K562 (cell line): Measurements from ENCODE around the gene CD55. TPM values are rescaled to one million over a fixed set of nuclear protein-coding genes. Genes with fewer than 3 reads are reported as not detected.

Experiments used
- CREB1 ChIP-seq, 2 experiments: sonication (generic) in 1 of 2; formaldehyde crosslinking in 1 of 2; IDR thresholded peaks; 2 replicates each; pipeline versions ENCODE4 v1.6.1 to v1.8.0; 2012 to 2022; ENCODE audit warnings: inconsistent platforms in 1 of 2, mild to moderate bottlenecking in 1 of 2, missing genetic modification reagents in 1 of 2, moderate library complexity in 1 of 2
- CXXC5 ChIP-seq: fragments of 250-450 bp; sonication (Bioruptor Pico); IDR thresholded peaks from 2 replicates; pipeline ENCODE4 v1.8.0; 2022; ENCODE audit warnings: inconsistent platforms, mild to moderate bottlenecking, moderate library complexity
- SAP30 ChIP-seq: fragments of 200-600 bp; sonication (generic); IDR thresholded peaks from 2 replicates; pipeline ENCODE4 v1.6.1; 2012; ENCODE audit warnings: borderline replicate concordance, low read depth, mild to moderate bottlenecking, moderate library complexity, low read length, control low read depth, inconsistent platforms; ENCODE audit not compliant: insufficient read depth, poor library complexity, severe bottlenecking
- TCF7 ChIP-seq: sonication (generic); IDR thresholded peaks from 2 replicates; pipeline ENCODE4 v1.6.1; 2016; ENCODE audit warnings: antibody characterized with exemption, borderline replicate concordance
- ZC3H8 ChIP-seq: fragments of 450-650 bp; IDR thresholded peaks from 2 replicates; pipeline ENCODE4 v1.6.1; 2017
- ZNF197 ChIP-seq: fragments of 200-800 bp; sonication (Bioruptor generic); IDR thresholded peaks from 2 replicates; pipeline ENCODE4 v1.6.1; 2016; ENCODE audit warnings: low read depth, missing genetic modification characterization, missing compliant biosample characterization
- ZNF668 ChIP-seq: fragments of 250-450 bp; sonication (Bioruptor Pico); IDR thresholded peaks from 2 replicates; pipeline ENCODE4 v1.8.0; 2022; ENCODE audit warnings: mild to moderate bottlenecking, inconsistent platforms
- ZNF76 ChIP-seq: fragments of 250-450 bp; sonication (Bioruptor Pico); IDR thresholded peaks from 2 replicates; pipeline ENCODE4 v1.4.0; 2020; ENCODE audit warnings: mild to moderate bottlenecking, moderate library complexity, borderline replicate concordance
- polyA plus RNA-seq, 8 experiments: library from polyadenylated mRNA; depleted of rRNA in 4 of 8; stranded (reverse) in 5 of 8; unstranded in 3 of 8; fragments of >200 nt; fragmentation: Nextera tagmentation in 2 of 8; fragmentation: Illumina TruSeq in 1 of 8; extraction: Ambion mirVana in 2 of 8; extraction: Trizol in 1 of 8; gene quantifications; 2 replicates each; pipeline versions ENCODE4 v1.2.1 to v1.2.3, GENCODE V29; 2011 to 2014; ENCODE audit warnings: inconsistent platforms in 1 of 8, missing spikeins in 1 of 8
- total RNA-seq, 7 experiments: library from RNA; depleted of rRNA in 6 of 7; stranded (reverse); fragments of >200 nt in 6 of 7; fragmentation: Illumina TruSeq in 2 of 7; extraction: Trizol in 2 of 7; gene quantifications; 2 replicates each; pipeline versions ENCODE4 v1.2.1 to v1.2.3, GENCODE V29; 2011 to 2021; ENCODE audit warnings: low replicate concordance in 1 of 7
- TF ChIP-seq, protein P1 (sequence below): sonication (generic); formaldehyde crosslinking; IDR thresholded peaks from 2 replicates; pipeline ENCODE4 v1.4.0; 2020; ENCODE audit warnings: mild to moderate bottlenecking, missing genetic modification reagents
- TF ChIP-seq, protein P2 (sequence below), 2 experiments: fragments of 450-650 bp in 1 of 2; sonication (generic) in 1 of 2; formaldehyde crosslinking in 1 of 2; IDR thresholded peaks in 1 of 2; conservative IDR thresholded peaks in 1 of 2; 2 replicates each; pipeline versions ENCODE4 v1.6.1 to v1.8.1; 2016 to 2023; ENCODE audit warnings: mild to moderate bottlenecking in 2 of 2, moderate library complexity in 2 of 2, inconsistent platforms in 1 of 2, missing genetic modification reagents in 1 of 2
- TF ChIP-seq, protein P3 (sequence below): fragments of 250-450 bp; sonication (Bioruptor Pico); IDR thresholded peaks from 2 replicates; pipeline ENCODE4 v1.4.0; 2020; ENCODE audit warnings: mild to moderate bottlenecking, moderate library complexity
- TF ChIP-seq, protein P4 (sequence below): fragments of 250-450 bp; sonication (Bioruptor Pico); IDR thresholded peaks from 2 replicates; pipeline ENCODE4 v1.5.1; 2021; ENCODE audit warnings: mild to moderate bottlenecking
- TF ChIP-seq, protein P5 (sequence below), 2 experiments: fragments of 450-650 bp; IDR thresholded peaks; 2 replicates each; pipeline ENCODE4 v1.6.1; 2018; ENCODE audit warnings: mild to moderate bottlenecking in 2 of 2, low read depth in 1 of 2; ENCODE audit not compliant: partially characterized antibody in 2 of 2

Gene CD55
- total and polyA plus RNA-seq, 9 of the 15 experiments (the other 6 are each of a cell fraction or from before 2014, with no cell fraction given) = 17.7 to 150 (median 97.0) TPM

DNA sequence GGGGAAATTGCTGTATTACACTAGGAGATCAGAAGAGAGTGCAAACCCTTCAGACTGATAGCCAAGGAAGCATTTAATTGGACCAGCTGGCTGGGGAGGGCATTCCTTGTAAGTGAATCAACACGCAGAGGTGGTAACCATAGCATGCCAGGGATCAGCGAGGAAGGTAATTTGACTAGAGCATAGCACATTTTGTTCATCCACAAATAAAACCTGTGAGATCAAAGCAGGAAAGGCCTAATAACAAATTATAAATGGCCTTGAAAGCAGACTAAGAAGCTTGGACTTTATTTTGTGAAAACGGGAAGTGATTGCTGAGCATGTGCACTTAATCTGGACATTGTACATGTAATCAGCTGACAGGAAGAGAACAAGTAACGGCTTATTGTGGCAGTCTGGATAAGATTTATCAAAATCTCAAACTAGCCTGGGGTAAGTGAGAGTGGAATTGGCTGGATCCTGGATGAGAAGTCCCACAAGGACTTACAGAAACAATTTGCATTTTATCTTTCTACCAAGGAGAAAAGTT is 11.7 kb upstream of the CD55 start (continued):
- TF ChIP-seq, protein P1, sequence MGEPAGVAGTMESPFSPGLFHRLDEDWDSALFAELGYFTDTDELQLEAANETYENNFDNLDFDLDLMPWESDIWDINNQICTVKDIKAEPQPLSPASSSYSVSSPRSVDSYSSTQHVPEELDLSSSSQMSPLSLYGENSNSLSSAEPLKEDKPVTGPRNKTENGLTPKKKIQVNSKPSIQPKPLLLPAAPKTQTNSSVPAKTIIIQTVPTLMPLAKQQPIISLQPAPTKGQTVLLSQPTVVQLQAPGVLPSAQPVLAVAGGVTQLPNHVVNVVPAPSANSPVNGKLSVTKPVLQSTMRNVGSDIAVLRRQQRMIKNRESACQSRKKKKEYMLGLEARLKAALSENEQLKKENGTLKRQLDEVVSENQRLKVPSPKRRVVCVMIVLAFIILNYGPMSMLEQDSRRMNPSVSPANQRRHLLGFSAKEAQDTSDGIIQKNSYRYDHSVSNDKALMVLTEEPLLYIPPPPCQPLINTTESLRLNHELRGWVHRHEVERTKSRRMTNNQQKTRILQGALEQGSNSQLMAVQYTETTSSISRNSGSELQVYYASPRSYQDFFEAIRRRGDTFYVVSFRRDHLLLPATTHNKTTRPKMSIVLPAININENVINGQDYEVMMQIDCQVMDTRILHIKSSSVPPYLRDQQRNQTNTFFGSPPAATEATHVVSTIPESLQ (CRISPR knock-in tag) = no peak
- TF ChIP-seq ZNF197 (CRISPR knock-in tag) (peak; percentile 61; the same call in 1 of the 2 replicates), ZC3H8 (no peak), CREB1 (IDR thresholded peaks at IDR 0.05) (no peak), CREB1 (CRISPR knock-in tag; IDR thresholded peaks at IDR 0.05) (no peak), ZNF668 (CRISPR knock-in tag) (no peak), ZNF76 (CRISPR knock-in tag) (no peak), SAP30 (no peak), CXXC5 (CRISPR knock-in tag) (peak; percentile 70), TCF7 (no peak)
- TF ChIP-seq, protein P2, sequence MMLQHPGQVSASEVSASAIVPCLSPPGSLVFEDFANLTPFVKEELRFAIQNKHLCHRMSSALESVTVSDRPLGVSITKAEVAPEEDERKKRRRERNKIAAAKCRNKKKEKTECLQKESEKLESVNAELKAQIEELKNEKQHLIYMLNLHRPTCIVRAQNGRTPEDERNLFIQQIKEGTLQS (IDR thresholded peaks at IDR 0.05) = peak; percentile 58; the same call in 1 of the 2 replicates
- TF ChIP-seq, protein P2 (CRISPR knock-in tag; conservative IDR thresholded peaks at IDR 0.05) = no peak
- TF ChIP-seq, protein P3, sequence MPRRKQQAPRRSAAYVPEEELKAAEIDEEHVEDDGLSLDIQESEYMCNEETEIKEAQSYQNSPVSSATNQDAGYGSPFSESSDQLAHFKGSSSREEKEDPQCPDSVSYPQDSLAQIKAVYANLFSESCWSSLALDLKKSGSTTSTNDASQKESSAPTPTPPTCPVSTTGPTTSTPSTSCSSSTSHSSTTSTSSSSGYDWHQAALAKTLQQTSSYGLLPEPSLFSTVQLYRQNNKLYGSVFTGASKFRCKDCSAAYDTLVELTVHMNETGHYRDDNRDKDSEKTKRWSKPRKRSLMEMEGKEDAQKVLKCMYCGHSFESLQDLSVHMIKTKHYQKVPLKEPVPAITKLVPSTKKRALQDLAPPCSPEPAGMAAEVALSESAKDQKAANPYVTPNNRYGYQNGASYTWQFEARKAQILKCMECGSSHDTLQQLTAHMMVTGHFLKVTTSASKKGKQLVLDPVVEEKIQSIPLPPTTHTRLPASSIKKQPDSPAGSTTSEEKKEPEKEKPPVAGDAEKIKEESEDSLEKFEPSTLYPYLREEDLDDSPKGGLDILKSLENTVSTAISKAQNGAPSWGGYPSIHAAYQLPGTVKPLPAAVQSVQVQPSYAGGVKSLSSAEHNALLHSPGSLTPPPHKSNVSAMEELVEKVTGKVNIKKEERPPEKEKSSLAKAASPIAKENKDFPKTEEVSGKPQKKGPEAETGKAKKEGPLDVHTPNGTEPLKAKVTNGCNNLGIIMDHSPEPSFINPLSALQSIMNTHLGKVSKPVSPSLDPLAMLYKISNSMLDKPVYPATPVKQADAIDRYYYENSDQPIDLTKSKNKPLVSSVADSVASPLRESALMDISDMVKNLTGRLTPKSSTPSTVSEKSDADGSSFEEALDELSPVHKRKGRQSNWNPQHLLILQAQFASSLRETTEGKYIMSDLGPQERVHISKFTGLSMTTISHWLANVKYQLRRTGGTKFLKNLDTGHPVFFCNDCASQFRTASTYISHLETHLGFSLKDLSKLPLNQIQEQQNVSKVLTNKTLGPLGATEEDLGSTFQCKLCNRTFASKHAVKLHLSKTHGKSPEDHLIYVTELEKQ (CRISPR knock-in tag) = peak; percentile 75; the same call in 1 of the 2 replicates
- TF ChIP-seq, protein P4, sequence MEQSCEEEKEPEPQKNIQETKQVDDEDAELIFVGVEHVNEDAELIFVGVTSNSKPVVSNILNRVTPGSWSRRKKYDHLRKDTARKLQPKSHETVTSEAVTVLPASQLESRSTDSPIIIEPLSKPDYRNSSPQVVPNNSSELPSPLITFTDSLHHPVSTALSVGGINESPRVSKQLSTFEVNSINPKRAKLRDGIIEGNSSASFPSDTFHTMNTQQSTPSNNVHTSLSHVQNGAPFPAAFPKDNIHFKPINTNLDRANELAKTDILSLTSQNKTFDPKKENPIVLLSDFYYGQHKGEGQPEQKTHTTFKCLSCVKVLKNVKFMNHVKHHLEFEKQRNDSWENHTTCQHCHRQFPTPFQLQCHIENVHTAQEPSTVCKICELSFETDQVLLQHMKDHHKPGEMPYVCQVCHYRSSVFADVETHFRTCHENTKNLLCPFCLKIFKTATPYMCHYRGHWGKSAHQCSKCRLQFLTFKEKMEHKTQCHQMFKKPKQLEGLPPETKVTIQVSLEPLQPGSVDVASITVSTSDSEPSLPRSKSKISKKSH = no peak
- TF ChIP-seq, protein P5, sequence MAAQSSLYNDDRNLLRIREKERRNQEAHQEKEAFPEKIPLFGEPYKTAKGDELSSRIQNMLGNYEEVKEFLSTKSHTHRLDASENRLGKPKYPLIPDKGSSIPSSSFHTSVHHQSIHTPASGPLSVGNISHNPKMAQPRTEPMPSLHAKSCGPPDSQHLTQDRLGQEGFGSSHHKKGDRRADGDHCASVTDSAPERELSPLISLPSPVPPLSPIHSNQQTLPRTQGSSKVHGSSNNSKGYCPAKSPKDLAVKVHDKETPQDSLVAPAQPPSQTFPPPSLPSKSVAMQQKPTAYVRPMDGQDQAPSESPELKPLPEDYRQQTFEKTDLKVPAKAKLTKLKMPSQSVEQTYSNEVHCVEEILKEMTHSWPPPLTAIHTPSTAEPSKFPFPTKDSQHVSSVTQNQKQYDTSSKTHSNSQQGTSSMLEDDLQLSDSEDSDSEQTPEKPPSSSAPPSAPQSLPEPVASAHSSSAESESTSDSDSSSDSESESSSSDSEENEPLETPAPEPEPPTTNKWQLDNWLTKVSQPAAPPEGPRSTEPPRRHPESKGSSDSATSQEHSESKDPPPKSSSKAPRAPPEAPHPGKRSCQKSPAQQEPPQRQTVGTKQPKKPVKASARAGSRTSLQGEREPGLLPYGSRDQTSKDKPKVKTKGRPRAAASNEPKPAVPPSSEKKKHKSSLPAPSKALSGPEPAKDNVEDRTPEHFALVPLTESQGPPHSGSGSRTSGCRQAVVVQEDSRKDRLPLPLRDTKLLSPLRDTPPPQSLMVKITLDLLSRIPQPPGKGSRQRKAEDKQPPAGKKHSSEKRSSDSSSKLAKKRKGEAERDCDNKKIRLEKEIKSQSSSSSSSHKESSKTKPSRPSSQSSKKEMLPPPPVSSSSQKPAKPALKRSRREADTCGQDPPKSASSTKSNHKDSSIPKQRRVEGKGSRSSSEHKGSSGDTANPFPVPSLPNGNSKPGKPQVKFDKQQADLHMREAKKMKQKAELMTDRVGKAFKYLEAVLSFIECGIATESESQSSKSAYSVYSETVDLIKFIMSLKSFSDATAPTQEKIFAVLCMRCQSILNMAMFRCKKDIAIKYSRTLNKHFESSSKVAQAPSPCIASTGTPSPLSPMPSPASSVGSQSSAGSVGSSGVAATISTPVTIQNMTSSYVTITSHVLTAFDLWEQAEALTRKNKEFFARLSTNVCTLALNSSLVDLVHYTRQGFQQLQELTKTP (IDR thresholded peaks at IDR 0.05; ENCODE audit: low read depth in 1 of 2, partially characterized antibody in 2 of 2) = peak in 1 of 2 experiments; percentile 57
